ENCODE measurements around the gene C1orf105. TPM values are rescaled to one million over a fixed set of nuclear protein-coding genes. Genes with fewer than 3 reads are reported as not detected.

Gene C1orf105
- total and polyA plus RNA-seq, 2 experiments from 2014 or later = not detected

DNA sequence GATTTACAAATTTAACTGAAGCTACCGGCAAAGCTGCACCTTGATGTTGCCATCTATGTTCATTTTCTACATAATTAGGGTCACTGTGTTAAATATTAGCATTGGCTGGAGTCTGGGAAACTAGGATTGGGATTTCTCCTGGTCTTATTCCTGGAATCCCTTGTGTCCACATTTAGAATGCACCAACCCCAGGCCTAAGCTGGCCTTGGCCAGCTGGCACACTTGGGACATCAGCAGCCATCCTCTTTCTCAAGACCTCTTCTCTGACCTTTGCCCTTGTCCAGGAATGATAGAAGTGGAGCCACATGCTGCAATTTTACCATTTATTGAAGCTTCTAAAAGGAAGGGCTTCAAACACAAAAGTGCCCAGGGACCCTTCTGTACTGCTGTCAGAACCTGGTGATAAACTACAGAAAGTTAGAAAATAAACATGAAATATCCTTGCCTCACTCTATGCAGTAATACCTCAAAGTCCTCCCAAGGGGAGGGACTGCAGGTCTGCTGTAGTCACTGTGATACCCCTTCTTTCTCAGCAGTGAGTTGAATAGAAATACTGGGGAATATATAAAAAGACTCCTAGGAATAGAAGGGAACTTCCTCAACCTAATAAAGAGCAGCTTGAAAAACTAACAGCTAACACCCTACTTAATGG is 37.1 kb downstream of the C1orf105 start:
- H3K4me3 Mint-ChIP-seq = no peak overlapping the region
- no peaks in the 10 kb centered on the region for H3K27me3 Mint-ChIP-seq (ENCODE audit: insufficient read depth, low read depth, poor library complexity)
- peaks cover 11% of the 10 kb centered on the region; the same call in 1 of the 2 replicates for H3K9me2 ChIP-seq (ENCODE audit: insufficient read depth)

More for the DNA sequence above, 37.1 kb downstream of the C1orf105 start:
- Histone ChIP-seq H3K4me3 (no peak overlapping the region), H2AFZ (no peak overlapping the region), H4K20me1 (replicated peaks; ENCODE audit: insufficient read depth) (no peaks in the 10 kb centered on the region), H3K79me2 (replicated peaks; ENCODE audit: insufficient read depth) (no peaks in the 10 kb centered on the region), H3K27ac (ENCODE audit: low read depth) (no peak overlapping the region), H3K4me2 (no peak overlapping the region), H3K27me3 (ENCODE audit: insufficient read depth) (no peaks in the 10 kb centered on the region), H3K36me3 (ENCODE audit: insufficient read depth) (no peaks in the 10 kb centered on the region), H3K4me1 (ENCODE audit: insufficient read depth) (no peaks in the 10 kb centered on the region), H3F3A (replicated peaks; ENCODE audit: low read depth) (no peaks in the 10 kb centered on the region)
- Mint-ChIP-seq H3K36me3 (ENCODE audit: low read depth) (no peaks in the 10 kb centered on the region), H3K9me3 (no peaks in the 10 kb centered on the region), H3K27ac (no peak overlapping the region), H3K4me1 (peaks cover 3% of the 10 kb centered on the region)
- no peak for DNase-seq (ENCODE audit: low spot score)
- no peak for ATAC-seq
- TF ChIP-seq EZH2phosphoT487 (IDR thresholded peaks at IDR 0.05; ENCODE audit: unreplicated experiment) (no peak), POLR2AphosphoS5 (IDR thresholded peaks at IDR 0.05; ENCODE audit: low read depth) (no peak), NANOG (IDR thresholded peaks at IDR 0.05; ENCODE audit: borderline replicate concordance) (no peak), ZNF331 (CRISPR knock-in tag; IDR thresholded peaks at IDR 0.05; ENCODE audit: low read depth) (no peak), ZNF114 (CRISPR knock-in tag; IDR thresholded peaks at IDR 0.05) (no peak), STAT1 (IDR thresholded peaks at IDR 0.05; ENCODE audit: unreplicated experiment) (no peak), CREB1 (CRISPR knock-in tag; IDR thresholded peaks at IDR 0.05; ENCODE audit: low read depth) (no peak), JUNB (IDR thresholded peaks at IDR 0.05; ENCODE audit: unreplicated experiment) (no peak), REST (IDR thresholded peaks at IDR 0.05; ENCODE audit: unreplicated experiment) (no peak), EZH2 (IDR thresholded peaks at IDR 0.05; ENCODE audit: low read depth, unreplicated experiment) (no peak)
- TF ChIP-seq, protein P1, sequence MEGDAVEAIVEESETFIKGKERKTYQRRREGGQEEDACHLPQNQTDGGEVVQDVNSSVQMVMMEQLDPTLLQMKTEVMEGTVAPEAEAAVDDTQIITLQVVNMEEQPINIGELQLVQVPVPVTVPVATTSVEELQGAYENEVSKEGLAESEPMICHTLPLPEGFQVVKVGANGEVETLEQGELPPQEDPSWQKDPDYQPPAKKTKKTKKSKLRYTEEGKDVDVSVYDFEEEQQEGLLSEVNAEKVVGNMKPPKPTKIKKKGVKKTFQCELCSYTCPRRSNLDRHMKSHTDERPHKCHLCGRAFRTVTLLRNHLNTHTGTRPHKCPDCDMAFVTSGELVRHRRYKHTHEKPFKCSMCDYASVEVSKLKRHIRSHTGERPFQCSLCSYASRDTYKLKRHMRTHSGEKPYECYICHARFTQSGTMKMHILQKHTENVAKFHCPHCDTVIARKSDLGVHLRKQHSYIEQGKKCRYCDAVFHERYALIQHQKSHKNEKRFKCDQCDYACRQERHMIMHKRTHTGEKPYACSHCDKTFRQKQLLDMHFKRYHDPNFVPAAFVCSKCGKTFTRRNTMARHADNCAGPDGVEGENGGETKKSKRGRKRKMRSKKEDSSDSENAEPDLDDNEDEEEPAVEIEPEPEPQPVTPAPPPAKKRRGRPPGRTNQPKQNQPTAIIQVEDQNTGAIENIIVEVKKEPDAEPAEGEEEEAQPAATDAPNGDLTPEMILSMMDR (conservative IDR thresholded peaks at IDR 0.05; ENCODE audit: low read depth in 2 of 2) = no peak
- TF ChIP-seq, protein P2, sequence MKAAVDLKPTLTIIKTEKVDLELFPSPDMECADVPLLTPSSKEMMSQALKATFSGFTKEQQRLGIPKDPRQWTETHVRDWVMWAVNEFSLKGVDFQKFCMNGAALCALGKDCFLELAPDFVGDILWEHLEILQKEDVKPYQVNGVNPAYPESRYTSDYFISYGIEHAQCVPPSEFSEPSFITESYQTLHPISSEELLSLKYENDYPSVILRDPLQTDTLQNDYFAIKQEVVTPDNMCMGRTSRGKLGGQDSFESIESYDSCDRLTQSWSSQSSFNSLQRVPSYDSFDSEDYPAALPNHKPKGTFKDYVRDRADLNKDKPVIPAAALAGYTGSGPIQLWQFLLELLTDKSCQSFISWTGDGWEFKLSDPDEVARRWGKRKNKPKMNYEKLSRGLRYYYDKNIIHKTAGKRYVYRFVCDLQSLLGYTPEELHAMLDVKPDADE (IDR thresholded peaks at IDR 0.05) = no peak
- TF ChIP-seq, protein P3, sequence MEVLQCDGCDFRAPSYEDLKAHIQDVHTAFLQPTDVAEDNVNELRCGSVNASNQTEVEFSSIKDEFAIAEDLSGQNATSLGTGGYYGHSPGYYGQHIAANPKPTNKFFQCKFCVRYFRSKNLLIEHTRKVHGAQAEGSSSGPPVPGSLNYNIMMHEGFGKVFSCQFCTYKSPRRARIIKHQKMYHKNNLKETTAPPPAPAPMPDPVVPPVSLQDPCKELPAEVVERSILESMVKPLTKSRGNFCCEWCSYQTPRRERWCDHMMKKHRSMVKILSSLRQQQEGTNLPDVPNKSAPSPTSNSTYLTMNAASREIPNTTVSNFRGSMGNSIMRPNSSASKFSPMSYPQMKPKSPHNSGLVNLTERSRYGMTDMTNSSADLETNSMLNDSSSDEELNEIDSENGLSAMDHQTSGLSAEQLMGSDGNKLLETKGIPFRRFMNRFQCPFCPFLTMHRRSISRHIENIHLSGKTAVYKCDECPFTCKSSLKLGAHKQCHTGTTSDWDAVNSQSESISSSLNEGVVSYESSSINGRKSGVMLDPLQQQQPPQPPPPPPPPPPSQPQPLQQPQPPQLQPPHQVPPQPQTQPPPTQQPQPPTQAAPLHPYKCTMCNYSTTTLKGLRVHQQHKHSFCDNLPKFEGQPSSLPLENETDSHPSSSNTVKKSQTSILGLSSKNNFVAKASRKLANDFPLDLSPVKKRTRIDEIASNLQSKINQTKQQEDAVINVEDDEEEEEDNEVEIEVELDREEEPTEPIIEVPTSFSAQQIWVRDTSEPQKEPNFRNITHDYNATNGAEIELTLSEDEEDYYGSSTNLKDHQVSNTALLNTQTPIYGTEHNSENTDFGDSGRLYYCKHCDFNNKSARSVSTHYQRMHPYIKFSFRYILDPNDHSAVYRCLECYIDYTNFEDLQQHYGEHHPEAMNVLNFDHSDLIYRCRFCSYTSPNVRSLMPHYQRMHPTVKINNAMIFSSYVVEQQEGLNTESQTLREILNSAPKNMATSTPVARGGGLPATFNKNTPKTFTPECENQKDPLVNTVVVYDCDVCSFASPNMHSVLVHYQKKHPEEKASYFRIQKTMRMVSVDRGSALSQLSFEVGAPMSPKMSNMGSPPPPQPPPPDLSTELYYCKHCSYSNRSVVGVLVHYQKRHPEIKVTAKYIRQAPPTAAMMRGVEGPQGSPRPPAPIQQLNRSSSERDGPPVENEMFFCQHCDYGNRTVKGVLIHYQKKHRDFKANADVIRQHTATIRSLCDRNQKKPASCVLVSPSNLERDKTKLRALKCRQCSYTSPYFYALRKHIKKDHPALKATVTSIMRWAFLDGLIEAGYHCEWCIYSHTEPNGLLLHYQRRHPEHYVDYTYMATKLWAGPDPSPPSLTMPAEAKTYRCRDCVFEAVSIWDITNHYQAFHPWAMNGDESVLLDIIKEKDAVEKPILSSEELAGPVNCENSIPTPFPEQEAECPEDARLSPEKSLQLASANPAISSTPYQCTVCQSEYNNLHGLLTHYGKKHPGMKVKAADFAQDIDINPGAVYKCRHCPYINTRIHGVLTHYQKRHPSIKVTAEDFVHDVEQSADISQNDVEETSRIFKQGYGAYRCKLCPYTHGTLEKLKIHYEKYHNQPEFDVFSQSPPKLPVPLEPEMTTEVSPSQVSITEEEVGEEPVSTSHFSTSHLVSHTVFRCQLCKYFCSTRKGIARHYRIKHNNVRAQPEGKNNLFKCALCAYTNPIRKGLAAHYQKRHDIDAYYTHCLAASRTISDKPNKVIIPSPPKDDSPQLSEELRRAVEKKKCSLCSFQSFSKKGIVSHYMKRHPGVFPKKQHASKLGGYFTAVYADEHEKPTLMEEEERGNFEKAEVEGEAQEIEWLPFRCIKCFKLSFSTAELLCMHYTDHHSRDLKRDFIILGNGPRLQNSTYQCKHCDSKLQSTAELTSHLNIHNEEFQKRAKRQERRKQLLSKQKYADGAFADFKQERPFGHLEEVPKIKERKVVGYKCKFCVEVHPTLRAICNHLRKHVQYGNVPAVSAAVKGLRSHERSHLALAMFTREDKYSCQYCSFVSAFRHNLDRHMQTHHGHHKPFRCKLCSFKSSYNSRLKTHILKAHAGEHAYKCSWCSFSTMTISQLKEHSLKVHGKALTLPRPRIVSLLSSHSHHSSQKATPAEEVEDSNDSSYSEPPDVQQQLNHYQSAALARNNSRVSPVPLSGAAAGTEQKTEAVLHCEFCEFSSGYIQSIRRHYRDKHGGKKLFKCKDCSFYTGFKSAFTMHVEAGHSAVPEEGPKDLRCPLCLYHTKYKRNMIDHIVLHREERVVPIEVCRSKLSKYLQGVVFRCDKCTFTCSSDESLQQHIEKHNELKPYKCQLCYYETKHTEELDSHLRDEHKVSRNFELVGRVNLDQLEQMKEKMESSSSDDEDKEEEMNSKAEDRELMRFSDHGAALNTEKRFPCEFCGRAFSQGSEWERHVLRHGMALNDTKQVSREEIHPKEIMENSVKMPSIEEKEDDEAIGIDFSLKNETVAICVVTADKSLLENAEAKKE (CRISPR knock-in tag; IDR thresholded peaks at IDR 0.05) = no peak
